COR-L47 (cell line): ENCODE measurements around the gene DIRAS2.

Source experiments
- DNase-seq: peaks from one replicate; lab custom pipeline; 2025; lab: John Stamatoyannopoulos, UW

Gene DIRAS2

GRCh38 chr9:90612957-90613356 lies 29.7 kb downstream of the DIRAS2 start:
- DNase-seq: no peak

- no peak for DNase-seq
Observed at GRCh38 chr9:90611568-90611967, 31.1 kb downstream of the DIRAS2 start.

- no peak for DNase-seq
Observed at GRCh38 chr9:90611121-90611520, 31.5 kb downstream of the DIRAS2 start.

- no peak for DNase-seq
Observed at GRCh38 chr9:90607701-90608516, 34.7 kb downstream of the DIRAS2 start.

GRCh38 chr9:90600029-90600428 lies 42.6 kb downstream of the DIRAS2 start:
- DNase-seq: no peak

- DNase-seq: no peak
Observed at GRCh38 chr9:90598191-90598590, 44.4 kb downstream of the DIRAS2 start.

GRCh38 chr9:90593646-90594045 lies 49.0 kb downstream of the DIRAS2 start:
- no peak for DNase-seq

- no peak for DNase-seq
Observed at GRCh38 chr9:90580576-90580975, 62.0 kb downstream of the DIRAS2 start.

GRCh38 chr9:90579181-90579580 lies 63.4 kb downstream of the DIRAS2 start:
- peak; percentile 11 for DNase-seq

GRCh38 chr9:90578126-90578815 lies 64.4 kb downstream of the DIRAS2 start:
- DNase-seq: no peak

- no peak for DNase-seq
Observed at GRCh38 chr9:90569511-90569910, 73.1 kb downstream of the DIRAS2 start.

GRCh38 chr9:90568667-90569066 lies 74.0 kb downstream of the DIRAS2 start:
- DNase-seq: peak; percentile 69

GRCh38 chr9:90562229-90562628 lies 80.4 kb downstream of the DIRAS2 start:
- no peak for DNase-seq
